GM12878 (cell line): Measurements from ENCODE around the gene HECTD3. TPM values are rescaled to one million over a fixed set of nuclear protein-coding genes. Genes with fewer than 3 reads are reported as not detected.

Experiments used
- ATAC-seq: fragments of 200-7000 bp; cut with Tn5 transposase; 3 replicates; pipeline ENCODE4 v1.9.1; 2020; ENCODE audit warnings: mild to moderate bottlenecking, moderate library complexity
- BruUV-seq: library from RNA; stranded (reverse); fragments of 400-500 nt; replicated peaks from 2 replicates; lab custom pipeline; 2021; lab: Mats Ljungman, UMichigan
- CTCF ChIA-PET: fragments of 300-600 bp; sonication (Branson Sonifier 250); formaldehyde crosslinking; extraction: SDS; loops from one replicate; lab custom pipeline; 2021; ENCODE audit warnings: inconsistent platforms; lab: Yijun Ruan, JAX
- POLR2A ChIA-PET: fragments of 350-600 bp; formaldehyde crosslinking; extraction: SDS; loops from one replicate; lab custom pipeline; 2021; ENCODE audit warnings: inconsistent platforms; lab: Charles Lee
- RAD21 ChIA-PET: fragments of 300-600 bp; sonication (Branson Sonifier 250); formaldehyde crosslinking; loops from one replicate; lab custom pipeline; 2023; ENCODE audit warnings: antibody characterized with exemption; ENCODE audit not compliant: unreplicated experiment; lab: Charles Lee
- SMC1A ChIA-PET: fragments of 300-600 bp; sonication (Branson Sonifier 250); formaldehyde crosslinking; loops from one replicate; lab custom pipeline; 2023; ENCODE audit not compliant: unreplicated experiment, uncharacterized antibody; lab: Charles Lee
- DNase-seq: peaks from one replicate; pipeline ENCODE4 v3.0.0-alpha.2; 2011; ENCODE audit warnings: low read depth, low spot score
- FAIRE-seq: peaks from 3 replicates; lab custom pipeline; 2011; peaks lifted over from hg19 to GRCh38; lab: Jason Lieb, UNC
- H2AFZ ChIP-seq: 2 replicates; pipeline ENCODE4 v1.6.0; 2011; ENCODE audit warnings: low read depth, low read length, control low read depth; ENCODE audit not compliant: control insufficient read depth
- H3K27ac ChIP-seq: 2 replicates; pipeline ENCODE4 v1.5.1; 2011; ENCODE audit warnings: control low read depth; ENCODE audit not compliant: control insufficient read depth, insufficient read depth
- H3K27me3 ChIP-seq, 2 experiments: replicated peaks in 1 of 2; 2 replicates each; pipeline versions ENCODE4 v1.6.0 to v1.6.1; 2011; ENCODE audit warnings: low read length in 1 of 2; ENCODE audit not compliant: control insufficient read depth in 2 of 2, insufficient read depth in 2 of 2
- H3K36me3 ChIP-seq, 2 experiments: 2 replicates each; pipeline ENCODE4 v1.5.1; 2011; ENCODE audit warnings: low read length in 1 of 2; ENCODE audit not compliant: control insufficient read depth in 2 of 2, insufficient read depth in 2 of 2
- H3K4me1 ChIP-seq: 2 replicates; pipeline ENCODE4 v1.6.1; 2011; ENCODE audit warnings: mild to moderate bottlenecking, low read length, moderate library complexity, mixed read lengths; ENCODE audit not compliant: control insufficient read depth, insufficient read depth
- H3K4me2 ChIP-seq: 2 replicates; pipeline ENCODE4 v1.6.0; 2011; ENCODE audit warnings: control low read depth; ENCODE audit not compliant: control insufficient read depth, insufficient read depth
- H3K4me3 ChIP-seq: fragments of 200-600 bp; sonication (generic); 2 replicates; pipeline ENCODE4 v1.5.1; 2016
- H3K79me2 ChIP-seq: 2 replicates; pipeline ENCODE4 v1.6.0; 2011; ENCODE audit warnings: low read length; ENCODE audit not compliant: control insufficient read depth, insufficient read depth
- H3K9ac ChIP-seq: 2 replicates; pipeline ENCODE4 v1.8.0; 2011; ENCODE audit warnings: low read length, control low read depth, mixed read lengths; ENCODE audit not compliant: control insufficient read depth, insufficient read depth
- H3K9me3 ChIP-seq: replicated peaks from 3 replicates; pipeline ENCODE4 v1.5.1; 2011; ENCODE audit warnings: mild to moderate bottlenecking, low read length; ENCODE audit not compliant: control insufficient read depth, insufficient read depth
- H4K20me1 ChIP-seq: 2 replicates; pipeline ENCODE4 v1.6.0; 2011; ENCODE audit not compliant: control insufficient read depth, insufficient read depth
- CEBPZ ChIP-seq: fragments of 150-350 bp; IDR thresholded peaks from 2 replicates; pipeline ENCODE4 v1.6.1; 2016; ENCODE audit warnings: low read depth, low read length
- ETV6 ChIP-seq, 2 experiments: fragments of 450-650 bp in 1 of 2; IDR thresholded peaks in 1 of 2; conservative IDR thresholded peaks in 1 of 2; 2 replicates each; pipeline ENCODE4 v1.6.1; 2014; ENCODE audit warnings: antibody characterized with exemption in 1 of 2, borderline replicate concordance in 1 of 2, low read depth in 1 of 2, mild to moderate bottlenecking in 1 of 2, moderate library complexity in 1 of 2
- FOS ChIP-seq: IDR thresholded peaks from 3 replicates; pipeline ENCODE4 v1.6.1; 2011; ENCODE audit warnings: borderline replicate concordance; ENCODE audit not compliant: insufficient read length; ENCODE audit errors: extremely low read depth
- HDAC2 ChIP-seq: fragments of 200-600 bp; sonication (generic); IDR thresholded peaks from 2 replicates; pipeline ENCODE4 v1.6.1; 2017
- IRF5 ChIP-seq: fragments of 450-650 bp; IDR thresholded peaks from 2 replicates; pipeline ENCODE4 v1.6.1; 2017; ENCODE audit warnings: borderline replicate concordance
- NFIC ChIP-seq: IDR thresholded peaks from 2 replicates; pipeline ENCODE4 v1.6.1; 2012; ENCODE audit warnings: low read depth, mild to moderate bottlenecking, inconsistent platforms, low read length, moderate library complexity
- WGBS: methylation state at CpG from one replicate; pipeline ENCODE4 v1.1.6; 2016; ENCODE audit warnings: low lambda C conversion rate; ENCODE audit not compliant: insufficient replicate concordance, insufficient coverage; ENCODE audit errors: missing lambda C conversion rate; 5-methylcytosine and 5-hydroxymethylcytosine counted together
- in situ Hi-C: fragments of 300-500 bp; cut with MboI; formaldehyde crosslinking; loops from 9 replicates; pipeline ENCODE4 v1.14.3; 2018; ENCODE audit warnings: mixed read lengths
- intact Hi-C: fragments of 100-400 bp; cut with micrococcal nuclease; formaldehyde crosslinking; loops from one replicate; pipeline ENCODE4 v1.14.2; 2022; ENCODE audit not compliant: unreplicated experiment
- polyA plus RNA-seq, 11 experiments: library from polyadenylated mRNA; depleted of rRNA in 4 of 11; unstranded in 6 of 11; stranded (reverse) in 5 of 11; fragments of >200 nt; fragmentation: Nextera tagmentation in 4 of 11; fragmentation: Illumina TruSeq in 1 of 11; extraction: Ambion mirVana in 4 of 11; extraction: Trizol in 1 of 11; gene quantifications; 1 replicate in 1 of 11; 2 replicates in 10 of 11; pipeline versions ENCODE4 v1.2.1 to v1.2.3, GENCODE V29; 2011 to 2016; ENCODE audit warnings: inconsistent platforms in 2 of 11, missing spikeins in 2 of 11, low read depth in 1 of 11
- total RNA-seq, 4 experiments: library from RNA; depleted of rRNA in 3 of 4; stranded (reverse); fragments of >200 nt in 3 of 4; fragmentation: Illumina TruSeq in 1 of 4; extraction: Trizol in 1 of 4; gene quantifications; 2 replicates each; pipeline versions ENCODE4 v1.2.1 to v1.2.3, GENCODE V29; 2013 to 2021
- TF ChIP-seq, protein P1 (sequence below), 3 experiments: IDR thresholded peaks in 2 of 3; conservative IDR thresholded peaks in 1 of 3; 2 replicates each; pipeline ENCODE4 v1.5.1; 2011; ENCODE audit warnings: low read depth in 3 of 3, low read length in 3 of 3, mild to moderate bottlenecking in 3 of 3, control low read depth in 2 of 3, moderate library complexity in 2 of 3, inconsistent platforms in 1 of 3, mixed read lengths in 1 of 3; ENCODE audit not compliant: control insufficient read depth in 2 of 3, insufficient read depth in 1 of 3; ENCODE audit errors: extremely low read depth in 1 of 3

HECTD3 gene
- total and polyA plus RNA-seq, 10 of the 15 experiments (the other 5 are each of a cell fraction or from before 2014, with no cell fraction given) = 3.4 to 30.4 (median 22.6) TPM

DNA sequence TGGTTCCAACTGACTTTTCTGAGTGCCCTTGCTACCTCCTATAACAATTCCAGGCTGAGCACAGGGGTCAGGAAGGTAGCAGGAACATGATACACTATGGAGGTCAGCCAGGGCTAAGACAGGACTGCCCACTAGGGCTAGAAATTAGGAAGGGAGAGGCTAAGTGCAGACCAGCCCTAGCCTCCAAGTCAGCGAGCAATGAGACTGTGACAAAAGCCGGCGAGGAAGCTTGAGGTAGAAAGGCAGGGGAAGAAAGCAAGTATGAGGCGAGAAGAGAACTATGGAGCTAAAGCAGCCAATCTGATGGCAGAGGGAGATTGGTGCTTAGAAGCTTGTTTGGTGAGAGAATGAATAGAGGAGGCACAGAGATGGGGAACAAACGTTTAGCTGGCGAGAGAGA, 5.6 kb upstream of the HECTD3 start:
- H4K20me1 ChIP-seq = no peaks in the 10 kb centered on the region
- H3K4me3 ChIP-seq = no peak overlapping the region
- H2AFZ ChIP-seq = no peak overlapping the region
- intact Hi-C loops (loop anchor here (10.0 kb wide), 2 partner anchors 218 to 568 kb away; partner anchors contain the start of gene NASP), in situ Hi-C loops (no loop called here)
- 36% methylated on average over 6 of the region's 6 CpGs for WGBS
- no peak for DNase-seq
- H3K27ac ChIP-seq = no peak overlapping the region
- TF ChIP-seq ETV6 (conservative IDR thresholded peaks at IDR 0.05 in 1 of 2, IDR thresholded peaks at IDR 0.05 in 1 of 2; ENCODE audit: borderline replicate concordance in 1 of 2, low read depth in 1 of 2) (no peak), NFIC (no peak), IRF5 (no peak), HDAC2 (no peak), CEBPZ (no peak), FOS (no peak)
- TF ChIP-seq, protein P1, sequence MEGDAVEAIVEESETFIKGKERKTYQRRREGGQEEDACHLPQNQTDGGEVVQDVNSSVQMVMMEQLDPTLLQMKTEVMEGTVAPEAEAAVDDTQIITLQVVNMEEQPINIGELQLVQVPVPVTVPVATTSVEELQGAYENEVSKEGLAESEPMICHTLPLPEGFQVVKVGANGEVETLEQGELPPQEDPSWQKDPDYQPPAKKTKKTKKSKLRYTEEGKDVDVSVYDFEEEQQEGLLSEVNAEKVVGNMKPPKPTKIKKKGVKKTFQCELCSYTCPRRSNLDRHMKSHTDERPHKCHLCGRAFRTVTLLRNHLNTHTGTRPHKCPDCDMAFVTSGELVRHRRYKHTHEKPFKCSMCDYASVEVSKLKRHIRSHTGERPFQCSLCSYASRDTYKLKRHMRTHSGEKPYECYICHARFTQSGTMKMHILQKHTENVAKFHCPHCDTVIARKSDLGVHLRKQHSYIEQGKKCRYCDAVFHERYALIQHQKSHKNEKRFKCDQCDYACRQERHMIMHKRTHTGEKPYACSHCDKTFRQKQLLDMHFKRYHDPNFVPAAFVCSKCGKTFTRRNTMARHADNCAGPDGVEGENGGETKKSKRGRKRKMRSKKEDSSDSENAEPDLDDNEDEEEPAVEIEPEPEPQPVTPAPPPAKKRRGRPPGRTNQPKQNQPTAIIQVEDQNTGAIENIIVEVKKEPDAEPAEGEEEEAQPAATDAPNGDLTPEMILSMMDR (IDR thresholded peaks at IDR 0.05 in 2 of 3, conservative IDR thresholded peaks at IDR 0.05 in 1 of 3; ENCODE audit: control insufficient read depth in 2 of 3, extremely low read depth in 1 of 3, insufficient read depth in 1 of 3, low read depth in 3 of 3, low read length in 3 of 3) = no peak
- TF ChIP-seq, all 136 proteins: peak for 0
- Histone ChIP-seq H3K79me2 (peaks cover 4% of the 10 kb centered on the region), H3K27me3 (no peaks in the 10 kb centered on the region), H3K9ac (no peak overlapping the region), H3K36me3 (no peaks in the 10 kb centered on the region), H3K4me1 (peaks cover under 1% of the 10 kb centered on the region), H3K9me3 (no peaks in the 10 kb centered on the region), H3K4me2 (no peak overlapping the region)
- POLR2A ChIA-PET = interaction anchor here (0.8 kb wide), 1 partner anchor 286 kb away, joined by 4 read pairs; no protein-coding TSS in a partner anchor
- CTCF ChIA-PET = interaction anchor here (1.0 to 11.4 kb wide), 8 partner anchors 119 to 477 kb away, joined by 3 to 167 read pairs (median 4); partner anchors contain the start of genes MUTYH, TESK2 and TOE1
- SMC1A ChIA-PET = interaction anchor here (1.2 to 12.5 kb wide), 4 partner anchors 18 to 476 kb away, joined by 3 to 284 read pairs (median 46); partner anchors contain the start of gene TESK2
- BruUV-seq = no TSS peak
- RAD21 ChIA-PET = interaction anchor here (0.7 to 12.5 kb wide), 6 partner anchors 17 to 477 kb away, joined by 3 to 313 read pairs (median 32); partner anchors contain the start of genes MUTYH, TESK2 and TOE1
- ATAC-seq (no peak), FAIRE-seq (no peak)
